Endothelial cell of umbilical vein (primary cell): ENCODE results near the gene TRIM32.

ENCODE experiments used
- EZH2 ChIP-seq: IDR thresholded peaks from 2 replicates; pipeline ENCODE4 v1.6.1; 2012; ENCODE audit warnings: borderline replicate concordance, low read depth, mild to moderate bottlenecking, moderate library complexity, low read length, inconsistent platforms; ENCODE audit not compliant: severe bottlenecking
- JUN ChIP-seq: IDR thresholded peaks from 2 replicates; pipeline ENCODE4 v1.6.1; 2011; ENCODE audit warnings: borderline replicate concordance, low read depth; ENCODE audit not compliant: insufficient read length, insufficient read depth
- MYC ChIP-seq: IDR thresholded peaks from one replicate; pipeline ENCODE4 v1.6.1; 2011; ENCODE audit warnings: mild to moderate bottlenecking, low read depth, low read length
- POLR2A ChIP-seq: IDR thresholded peaks from 2 replicates; pipeline ENCODE4 v1.6.1; 2012; ENCODE audit warnings: low read depth, mild to moderate bottlenecking, control low read depth, low read length
- POLR2AphosphoS5 ChIP-seq: IDR thresholded peaks from 2 replicates; pipeline ENCODE4 v1.6.1; 2012; ENCODE audit warnings: low read depth, mild to moderate bottlenecking, control low read depth, low read length, moderate library complexity; ENCODE audit not compliant: insufficient read depth
- TF ChIP-seq, protein P1 (sequence below), 2 donors: IDR thresholded peaks; 1 replicate in 1 of 2; 2 replicates in 1 of 2; pipeline ENCODE4 v1.5.1; 2011; ENCODE audit warnings: low read length in 2 of 2, mild to moderate bottlenecking in 2 of 2, moderate library complexity in 2 of 2, control low read depth in 1 of 2, inconsistent platforms in 1 of 2, low read depth in 1 of 2; ENCODE audit not compliant: insufficient read depth in 1 of 2; ENCODE audit errors: extremely low read depth in 1 of 2

GRCh38 chr9:116688806-116689485 lies 1.8 kb downstream of the TRIM32 start:
- TF ChIP-seq EZH2 (no peak), JUN (no peak), POLR2AphosphoS5 (no peak), POLR2A (no peak), MYC (no peak)
- TF ChIP-seq, protein P1, sequence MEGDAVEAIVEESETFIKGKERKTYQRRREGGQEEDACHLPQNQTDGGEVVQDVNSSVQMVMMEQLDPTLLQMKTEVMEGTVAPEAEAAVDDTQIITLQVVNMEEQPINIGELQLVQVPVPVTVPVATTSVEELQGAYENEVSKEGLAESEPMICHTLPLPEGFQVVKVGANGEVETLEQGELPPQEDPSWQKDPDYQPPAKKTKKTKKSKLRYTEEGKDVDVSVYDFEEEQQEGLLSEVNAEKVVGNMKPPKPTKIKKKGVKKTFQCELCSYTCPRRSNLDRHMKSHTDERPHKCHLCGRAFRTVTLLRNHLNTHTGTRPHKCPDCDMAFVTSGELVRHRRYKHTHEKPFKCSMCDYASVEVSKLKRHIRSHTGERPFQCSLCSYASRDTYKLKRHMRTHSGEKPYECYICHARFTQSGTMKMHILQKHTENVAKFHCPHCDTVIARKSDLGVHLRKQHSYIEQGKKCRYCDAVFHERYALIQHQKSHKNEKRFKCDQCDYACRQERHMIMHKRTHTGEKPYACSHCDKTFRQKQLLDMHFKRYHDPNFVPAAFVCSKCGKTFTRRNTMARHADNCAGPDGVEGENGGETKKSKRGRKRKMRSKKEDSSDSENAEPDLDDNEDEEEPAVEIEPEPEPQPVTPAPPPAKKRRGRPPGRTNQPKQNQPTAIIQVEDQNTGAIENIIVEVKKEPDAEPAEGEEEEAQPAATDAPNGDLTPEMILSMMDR (IDR thresholded peaks at IDR 0.05; ENCODE audit: extremely low read depth in 1 of 2, insufficient read depth in 1 of 2, low read depth in 1 of 2, low read length in 2 of 2) = no peak
